CD14-positive monocyte (primary cell): Measurements from ENCODE around the gene EVA1C. TPM values are rescaled to one million over a fixed set of nuclear protein-coding genes. Genes with fewer than 3 reads are reported as not detected.

Experiments
- DNase-seq, 3 donors: peaks; one replicate each; pipeline ENCODE4 v3.0.0-alpha.2; 2011 to 2022
- H2AFZ ChIP-seq: 2 replicates; pipeline ENCODE4 v1.6.0; 2012; ENCODE audit warnings: mild to moderate bottlenecking, low read depth, low read length, inconsistent platforms; ENCODE audit not compliant: insufficient read depth, poor library complexity, severe bottlenecking
- H3K27ac ChIP-seq, 2 donors: 1 replicate in 1 of 2; 2 replicates in 1 of 2; pipeline ENCODE4 v1.5.1; 2012 to 2013; ENCODE audit warnings: low read length in 2 of 2, control low read depth in 1 of 2, inconsistent platforms in 1 of 2, low read depth in 1 of 2, mild to moderate bottlenecking in 1 of 2
- H3K27me3 ChIP-seq, 2 donors: one replicate each; pipeline versions ENCODE4 v1.6.0 to v1.6.1; 2011 to 2013; ENCODE audit warnings: low read length in 2 of 2; ENCODE audit not compliant: control insufficient read depth in 2 of 2, insufficient read depth in 2 of 2
- H3K36me3 ChIP-seq, 2 donors: replicated peaks in 1 of 2; 1 replicate in 1 of 2; 2 replicates in 1 of 2; pipeline versions ENCODE4 v1.5.1 to v1.6.1; 2012 to 2013; ENCODE audit warnings: low read length in 2 of 2, control low read depth in 1 of 2, inconsistent platforms in 1 of 2, mild to moderate bottlenecking in 1 of 2; ENCODE audit not compliant: insufficient read depth in 2 of 2, control insufficient read depth in 1 of 2
- H3K4me1 ChIP-seq, 2 donors: 1 replicate in 1 of 2; 2 replicates in 1 of 2; pipeline versions ENCODE4 v1.5.1 to v1.6.1; 2012 to 2013; ENCODE audit warnings: low read length in 2 of 2, control low read depth in 1 of 2, inconsistent platforms in 1 of 2, mild to moderate bottlenecking in 1 of 2, moderate library complexity in 1 of 2; ENCODE audit not compliant: insufficient read depth in 2 of 2, control insufficient read depth in 1 of 2
- H3K4me2 ChIP-seq: replicated peaks from 2 replicates; pipeline ENCODE3; 2012; ENCODE audit warnings: low read length, moderate library complexity, mild to moderate bottlenecking; ENCODE audit not compliant: poor library complexity, severe bottlenecking; ENCODE audit errors: extremely low read depth
- H3K4me3 ChIP-seq, 3 experiments: fragments of 200-600 bp in 1 of 3; sonication (generic) in 1 of 3; replicated peaks in 1 of 3; 1 replicate in 2 of 3; 2 replicates in 1 of 3; pipeline ENCODE4 v1.5.1; 2011 to 2013; ENCODE audit warnings: low read length in 3 of 3, mild to moderate bottlenecking in 3 of 3, control low read depth in 2 of 3, low read depth in 2 of 3, inconsistent platforms in 1 of 3, moderate library complexity in 1 of 3
- H3K79me2 ChIP-seq: 2 replicates; pipeline ENCODE4 v1.6.0; 2012; ENCODE audit warnings: mild to moderate bottlenecking, control low read depth, inconsistent platforms, low read length, moderate library complexity; ENCODE audit not compliant: insufficient read depth
- H3K9ac ChIP-seq: 2 replicates; pipeline ENCODE4 v1.6.0; 2017; ENCODE audit warnings: low read length, mild to moderate bottlenecking; ENCODE audit not compliant: insufficient read depth, poor library complexity, severe bottlenecking
- H3K9me3 ChIP-seq, 2 donors: replicated peaks in 1 of 2; 1 replicate in 1 of 2; 2 replicates in 1 of 2; pipeline versions ENCODE4 v1.5.1 to v1.6.1; 2012 to 2013; ENCODE audit warnings: low read length in 2 of 2, control low read depth in 1 of 2; ENCODE audit not compliant: control insufficient read depth in 1 of 2, insufficient read depth in 1 of 2
- H4K20me1 ChIP-seq: 2 replicates; pipeline ENCODE4 v1.6.0; 2012; ENCODE audit warnings: mild to moderate bottlenecking, low read length, control low read depth, moderate library complexity; ENCODE audit not compliant: insufficient read depth
- H3K27ac Mint-ChIP-seq, 7 donors: one replicate each; pipeline ENCODE4 v1.8.0; 2020; ENCODE audit warnings: mild to moderate bottlenecking in 7 of 7, mixed read lengths in 7 of 7, moderate library complexity in 6 of 7, inconsistent platforms in 2 of 7
- H3K27me3 Mint-ChIP-seq, 3 donors: one replicate each; pipeline ENCODE4 v1.8.0; 2021 to 2022; ENCODE audit warnings: low read depth in 3 of 3, mild to moderate bottlenecking in 3 of 3, mixed read lengths in 3 of 3, moderate library complexity in 3 of 3, inconsistent platforms in 1 of 3
- H3K36me3 Mint-ChIP-seq, 2 donors: one replicate each; pipeline ENCODE4 v1.8.0; 2020; ENCODE audit warnings: mixed read lengths in 2 of 2, inconsistent platforms in 1 of 2, mild to moderate bottlenecking in 1 of 2
- H3K4me1 Mint-ChIP-seq: one replicate; pipeline ENCODE4 v1.8.0; 2020; ENCODE audit warnings: mild to moderate bottlenecking, mixed read lengths
- H3K4me3 Mint-ChIP-seq, 2 donors: one replicate each; pipeline ENCODE4 v1.8.0; 2020; ENCODE audit warnings: mild to moderate bottlenecking in 2 of 2, mixed read lengths in 2 of 2, moderate library complexity in 1 of 2
- H3K9me3 Mint-ChIP-seq, 7 donors: one replicate each; pipeline ENCODE4 v1.8.0; 2020 to 2022; ENCODE audit warnings: mixed read lengths in 7 of 7, mild to moderate bottlenecking in 6 of 7, moderate library complexity in 6 of 7, inconsistent platforms in 2 of 7
- WGBS: methylation state at CpG from one replicate; pipeline ENCODE4 v1.1.5; 2013; ENCODE audit warnings: missing lambda C conversion rate; ENCODE audit not compliant: insufficient coverage; 5-methylcytosine and 5-hydroxymethylcytosine counted together
- intact Hi-C, 2 donors: fragments of 100-400 bp; cut with micrococcal nuclease; formaldehyde crosslinking; loops; one replicate each; pipeline versions ENCODE4 v1.15.0 to v1.15.1; 2023
- polyA plus RNA-seq, 3 donors: library from polyadenylated mRNA; depleted of rRNA in 1 of 3; unstranded in 2 of 3; stranded (reverse) in 1 of 3; fragments of 300-500 nt in 2 of 3; fragments of >200 nt in 1 of 3; fragmentation: Illumina TruSeq in 2 of 3; gene quantifications; 1 replicate in 2 of 3; 2 replicates in 1 of 3; pipeline ENCODE4 v1.2.3, GENCODE V29; 2012 to 2021
- TF ChIP-seq, protein P1 (sequence below): fragments of 200-600 bp; IDR thresholded peaks from one replicate; pipeline ENCODE4 v1.8.0; 2022; ENCODE audit warnings: antibody characterized with exemption, mild to moderate bottlenecking

EVA1C gene
- polyA plus RNA-seq, 3 donors, result 0.37 to 0.73 (median 0.63) TPM

GRCh38 chr21:32523988-32524719, 111.6 kb downstream of the EVA1C start:
- Histone ChIP-seq H3K9ac (no peak overlapping the region), H3K4me3 (no peak overlapping the region), H4K20me1 (no peaks in the 10 kb centered on the region), H3K9me3 (peaks cover 0 to 3% of the 10 kb centered on the region in 2 donors), H2AFZ (no peak overlapping the region), H3K4me2 (no peak overlapping the region), H3K4me1 (no peaks in the 10 kb centered on the region), H3K79me2 (no peaks in the 10 kb centered on the region), H3K36me3 (no peaks in the 10 kb centered on the region), H3K27ac (no peak overlapping the region), H3K27me3 (no peaks in the 10 kb centered on the region)
- no peak overlapping the region for H3K4me3 Mint-ChIP-seq
- no peaks in the 10 kb centered on the region for H3K36me3 Mint-ChIP-seq
- peaks cover 0 to 23% (median 9%) of the 10 kb centered on the region in 7 donors for H3K9me3 Mint-ChIP-seq
- peaks cover 3% of the 10 kb centered on the region for H3K4me1 Mint-ChIP-seq
- DNase-seq, result no peak
- H3K27me3 Mint-ChIP-seq, result peaks cover 1 to 3% (median 2%) of the 10 kb centered on the region in 3 donors
- H3K27ac Mint-ChIP-seq, result no peak overlapping the region
- intact Hi-C loops, result no loop called here
- no CpG with 5 or more reads among the region's 8 CpGs for WGBS
- TF ChIP-seq, protein P1, sequence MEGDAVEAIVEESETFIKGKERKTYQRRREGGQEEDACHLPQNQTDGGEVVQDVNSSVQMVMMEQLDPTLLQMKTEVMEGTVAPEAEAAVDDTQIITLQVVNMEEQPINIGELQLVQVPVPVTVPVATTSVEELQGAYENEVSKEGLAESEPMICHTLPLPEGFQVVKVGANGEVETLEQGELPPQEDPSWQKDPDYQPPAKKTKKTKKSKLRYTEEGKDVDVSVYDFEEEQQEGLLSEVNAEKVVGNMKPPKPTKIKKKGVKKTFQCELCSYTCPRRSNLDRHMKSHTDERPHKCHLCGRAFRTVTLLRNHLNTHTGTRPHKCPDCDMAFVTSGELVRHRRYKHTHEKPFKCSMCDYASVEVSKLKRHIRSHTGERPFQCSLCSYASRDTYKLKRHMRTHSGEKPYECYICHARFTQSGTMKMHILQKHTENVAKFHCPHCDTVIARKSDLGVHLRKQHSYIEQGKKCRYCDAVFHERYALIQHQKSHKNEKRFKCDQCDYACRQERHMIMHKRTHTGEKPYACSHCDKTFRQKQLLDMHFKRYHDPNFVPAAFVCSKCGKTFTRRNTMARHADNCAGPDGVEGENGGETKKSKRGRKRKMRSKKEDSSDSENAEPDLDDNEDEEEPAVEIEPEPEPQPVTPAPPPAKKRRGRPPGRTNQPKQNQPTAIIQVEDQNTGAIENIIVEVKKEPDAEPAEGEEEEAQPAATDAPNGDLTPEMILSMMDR, result no peak

- Histone ChIP-seq H3K79me2 (no peaks in the 10 kb centered on the region), H2AFZ (no peak overlapping the region), H3K27ac (no peak overlapping the region), H3K9ac (no peak overlapping the region), H4K20me1 (no peaks in the 10 kb centered on the region), H3K36me3 (no peaks in the 10 kb centered on the region), H3K9me3 (peaks cover 0 to 3% of the 10 kb centered on the region in 2 donors), H3K27me3 (no peaks in the 10 kb centered on the region), H3K4me2 (no peak overlapping the region), H3K4me3 (no peak overlapping the region), H3K4me1 (no peaks in the 10 kb centered on the region)
- Mint-ChIP-seq H3K36me3 (no peaks in the 10 kb centered on the region), H3K9me3 (peaks cover 0 to 22% (median 8%) of the 10 kb centered on the region in 7 donors), H3K27me3 (peaks cover 1 to 3% (median 2%) of the 10 kb centered on the region in 3 donors), H3K27ac (no peak overlapping the region), H3K4me1 (peaks cover 3% of the 10 kb centered on the region), H3K4me3 (no peak overlapping the region)
- 66% methylated on average over 3 of the region's 7 CpGs for WGBS
- TF ChIP-seq, protein P1, result no peak
- DNase-seq, result no peak
- intact Hi-C loops, result no loop called here
Measured at GRCh38 chr21:32525282-32525681, 112.8 kb downstream of the EVA1C start.
